Tibial nerve (tissue), 4 donors: ENCODE data around the gene RTF1. TPM values are rescaled to one million over a fixed set of nuclear protein-coding genes. Genes with fewer than 3 reads are reported as not detected.

ENCODE experiments used
- DNase-seq, 2 donors: peaks; one replicate each; pipeline ENCODE4 v3.0.0-alpha.2; 2019; ENCODE audit warnings: low spot score in 2 of 2
- H3K27ac ChIP-seq, 4 donors: fragments of 200-600 bp; sonication (generic) in 3 of 4; one replicate each; pipeline ENCODE4 v1.5.1; 2017 to 2019; ENCODE audit warnings: mild to moderate bottlenecking in 1 of 4
- H3K27me3 ChIP-seq, 2 donors: fragments of 200-600 bp; sonication (generic) in 1 of 2; one replicate each; pipeline versions ENCODE4 v1.5.1 to v1.6.0; 2017 to 2019
- H3K36me3 ChIP-seq, 3 donors: fragments of 200-600 bp; sonication (generic); one replicate each; pipeline ENCODE4 v1.5.1; 2018 to 2019
- H3K4me1 ChIP-seq, 4 donors: fragments of 200-600 bp; sonication (generic) in 3 of 4; one replicate each; pipeline ENCODE4 v1.5.1; 2017 to 2019
- H3K4me3 ChIP-seq, 4 donors: fragments of 200-600 bp; sonication (generic) in 3 of 4; one replicate each; pipeline ENCODE4 v1.5.1; 2017 to 2019; ENCODE audit warnings: mild to moderate bottlenecking in 1 of 4, moderate library complexity in 1 of 4
- H3K9me3 ChIP-seq, 4 donors: fragments of 200-600 bp; sonication (generic) in 3 of 4; one replicate each; pipeline ENCODE4 v1.5.1; 2017 to 2019
- EP300 ChIP-seq, 2 donors: sonication (generic); formaldehyde crosslinking; IDR thresholded peaks; one replicate each; pipeline ENCODE4 v1.6.1; 2017; ENCODE audit warnings: antibody characterized with exemption in 2 of 2, mild to moderate bottlenecking in 1 of 2
- POLR2A ChIP-seq, 2 donors: fragments of 450-650 bp; IDR thresholded peaks; one replicate each; pipeline ENCODE4 v1.6.1; 2017; ENCODE audit warnings: antibody characterized with exemption in 2 of 2, mild to moderate bottlenecking in 2 of 2, moderate library complexity in 2 of 2
- WGBS, 2 donors: methylation state at CpG; one replicate each; pipeline ENCODE4 v1.1.5; 2018; 5-methylcytosine and 5-hydroxymethylcytosine counted together
- total RNA-seq, 4 donors: library from RNA; depleted of rRNA; stranded (reverse); fragments of >200 nt; gene quantifications; one replicate each; pipeline ENCODE4 v1.1.0, GENCODE V29; 2016
- TF ChIP-seq, protein P1 (sequence below), 5 experiments: fragments of 200-600 bp in 3 of 5; fragments of 450-650 bp in 2 of 5; sonication (generic) in 3 of 5; IDR thresholded peaks; one replicate each; pipeline ENCODE4 v1.5.1; 2016 to 2019; ENCODE audit warnings: antibody characterized with exemption in 5 of 5, mild to moderate bottlenecking in 3 of 5, moderate library complexity in 2 of 5

The RTF1 gene
- total RNA-seq, 4 donors from 2014 or later = 22.2 to 72.6 (median 29.0) TPM

DNA sequence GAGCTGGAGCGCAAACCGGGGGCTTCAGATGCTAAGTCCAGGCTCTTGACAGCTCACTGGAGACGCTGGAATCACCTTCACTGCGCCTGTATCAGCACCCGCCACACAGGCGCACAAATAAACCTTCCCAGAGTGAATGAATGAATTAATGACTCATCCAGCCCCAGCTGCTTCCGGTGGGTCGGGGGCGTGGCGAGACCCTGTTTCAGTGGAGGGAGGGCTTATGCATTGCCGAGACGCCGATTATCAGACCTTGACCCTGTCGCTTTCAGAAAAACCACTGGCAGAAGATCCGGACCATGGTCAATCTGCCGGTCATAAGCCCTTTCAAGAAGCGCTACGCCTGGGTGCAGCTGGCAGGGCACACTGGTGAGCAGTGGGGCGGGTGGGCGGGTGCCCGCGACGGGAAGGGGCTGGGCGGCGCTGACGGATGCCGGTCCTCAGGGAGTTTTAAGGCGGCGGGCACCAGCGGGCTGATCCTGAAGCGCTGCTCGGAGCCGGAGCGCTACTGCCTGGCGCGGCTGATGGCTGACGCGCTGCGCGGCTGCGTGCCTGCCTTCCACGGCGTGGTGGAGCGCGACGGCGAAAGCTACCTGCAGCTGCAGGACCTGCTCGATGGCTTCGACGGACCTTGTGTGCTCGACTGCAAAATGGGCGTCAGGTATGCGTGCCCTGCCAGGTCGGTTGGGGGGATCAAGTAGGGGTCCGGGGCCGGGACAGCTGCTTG, 84.5 kb downstream of the RTF1 start:
- no peak overlapping the region for H3K27ac ChIP-seq
- no peak for TF ChIP-seq POLR2A (IDR thresholded peaks at IDR 0.05)
- TF ChIP-seq EP300 (IDR thresholded peaks at IDR 0.05) = no peak
- TF ChIP-seq, protein P1, sequence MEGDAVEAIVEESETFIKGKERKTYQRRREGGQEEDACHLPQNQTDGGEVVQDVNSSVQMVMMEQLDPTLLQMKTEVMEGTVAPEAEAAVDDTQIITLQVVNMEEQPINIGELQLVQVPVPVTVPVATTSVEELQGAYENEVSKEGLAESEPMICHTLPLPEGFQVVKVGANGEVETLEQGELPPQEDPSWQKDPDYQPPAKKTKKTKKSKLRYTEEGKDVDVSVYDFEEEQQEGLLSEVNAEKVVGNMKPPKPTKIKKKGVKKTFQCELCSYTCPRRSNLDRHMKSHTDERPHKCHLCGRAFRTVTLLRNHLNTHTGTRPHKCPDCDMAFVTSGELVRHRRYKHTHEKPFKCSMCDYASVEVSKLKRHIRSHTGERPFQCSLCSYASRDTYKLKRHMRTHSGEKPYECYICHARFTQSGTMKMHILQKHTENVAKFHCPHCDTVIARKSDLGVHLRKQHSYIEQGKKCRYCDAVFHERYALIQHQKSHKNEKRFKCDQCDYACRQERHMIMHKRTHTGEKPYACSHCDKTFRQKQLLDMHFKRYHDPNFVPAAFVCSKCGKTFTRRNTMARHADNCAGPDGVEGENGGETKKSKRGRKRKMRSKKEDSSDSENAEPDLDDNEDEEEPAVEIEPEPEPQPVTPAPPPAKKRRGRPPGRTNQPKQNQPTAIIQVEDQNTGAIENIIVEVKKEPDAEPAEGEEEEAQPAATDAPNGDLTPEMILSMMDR (IDR thresholded peaks at IDR 0.05) = no peak
- H3K4me1 ChIP-seq = peaks cover 0 to 22% (median 17%) of the 10 kb centered on the region in 4 donors
- peaks cover 0 to 87% of the 10 kb centered on the region in 2 donors for H3K27me3 ChIP-seq
- H3K36me3 ChIP-seq = no peaks in the 10 kb centered on the region
- H3K9me3 ChIP-seq = no peaks in the 10 kb centered on the region
- DNase-seq = no peak
- WGBS, 2 donors = 6 to 12% methylated on average over 27 to 45 of the region's 56 CpGs
- H3K4me3 ChIP-seq = peak overlapping the region in 3 of 4 donors; percentile 12 to 22 (median 15)

DNA sequence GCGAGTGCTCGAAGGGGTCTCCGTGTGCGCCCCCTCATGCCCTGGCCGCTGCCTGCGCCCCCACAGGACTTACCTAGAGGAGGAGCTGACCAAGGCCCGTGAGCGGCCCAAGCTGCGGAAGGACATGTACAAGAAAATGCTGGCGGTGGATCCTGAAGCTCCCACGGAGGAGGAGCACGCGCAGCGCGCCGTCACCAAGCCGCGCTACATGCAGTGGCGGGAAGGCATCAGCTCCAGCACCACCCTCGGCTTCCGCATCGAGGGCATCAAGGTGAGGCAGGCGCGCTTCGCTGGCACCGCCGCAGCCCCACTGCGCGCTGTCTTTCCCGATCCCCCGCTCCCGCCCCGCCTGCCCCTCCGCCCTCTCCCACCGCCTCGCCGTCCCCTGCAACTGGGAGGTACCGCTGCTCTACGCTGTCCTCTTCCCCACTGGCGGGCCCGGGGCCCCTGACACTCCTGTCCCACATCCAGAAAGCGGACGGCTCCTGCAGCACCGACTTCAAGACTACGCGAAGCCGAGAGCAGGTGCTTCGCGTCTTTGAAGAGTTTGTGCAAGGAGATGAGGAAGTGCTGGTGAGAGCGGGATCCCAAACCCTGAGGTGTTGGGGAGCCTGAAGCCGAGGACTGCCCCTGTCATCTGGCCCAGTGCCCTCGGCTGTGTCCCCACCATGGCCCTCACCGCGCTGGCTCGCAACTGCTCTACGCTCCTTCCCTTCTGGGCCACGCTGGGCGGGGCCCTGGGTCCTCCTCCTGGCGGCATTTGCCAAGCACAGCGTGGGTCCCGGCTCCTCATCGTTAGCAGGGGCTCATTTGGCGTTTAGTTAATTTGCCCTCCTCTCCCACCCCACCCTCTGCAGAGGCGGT, 85.3 kb downstream of the RTF1 start:
- Histone ChIP-seq H3K4me3 (peak overlapping the region in 3 of 4 donors; percentile 12 to 22 (median 15)), H3K27ac (no peak overlapping the region), H3K36me3 (no peaks in the 10 kb centered on the region), H3K27me3 (peaks cover 0 to 80% of the 10 kb centered on the region in 2 donors), H3K9me3 (no peaks in the 10 kb centered on the region), H3K4me1 (peaks cover 0 to 22% (median 17%) of the 10 kb centered on the region in 4 donors)
- TF ChIP-seq, protein P1 (IDR thresholded peaks at IDR 0.05) = no peak
- TF ChIP-seq EP300 (IDR thresholded peaks at IDR 0.05) = no peak
- whole genome bisulfite sequencing, 2 donors = 2 to 9% methylated on average over 46 to 49 of the region's 64 CpGs
- DNase-seq = no peak

DNA sequence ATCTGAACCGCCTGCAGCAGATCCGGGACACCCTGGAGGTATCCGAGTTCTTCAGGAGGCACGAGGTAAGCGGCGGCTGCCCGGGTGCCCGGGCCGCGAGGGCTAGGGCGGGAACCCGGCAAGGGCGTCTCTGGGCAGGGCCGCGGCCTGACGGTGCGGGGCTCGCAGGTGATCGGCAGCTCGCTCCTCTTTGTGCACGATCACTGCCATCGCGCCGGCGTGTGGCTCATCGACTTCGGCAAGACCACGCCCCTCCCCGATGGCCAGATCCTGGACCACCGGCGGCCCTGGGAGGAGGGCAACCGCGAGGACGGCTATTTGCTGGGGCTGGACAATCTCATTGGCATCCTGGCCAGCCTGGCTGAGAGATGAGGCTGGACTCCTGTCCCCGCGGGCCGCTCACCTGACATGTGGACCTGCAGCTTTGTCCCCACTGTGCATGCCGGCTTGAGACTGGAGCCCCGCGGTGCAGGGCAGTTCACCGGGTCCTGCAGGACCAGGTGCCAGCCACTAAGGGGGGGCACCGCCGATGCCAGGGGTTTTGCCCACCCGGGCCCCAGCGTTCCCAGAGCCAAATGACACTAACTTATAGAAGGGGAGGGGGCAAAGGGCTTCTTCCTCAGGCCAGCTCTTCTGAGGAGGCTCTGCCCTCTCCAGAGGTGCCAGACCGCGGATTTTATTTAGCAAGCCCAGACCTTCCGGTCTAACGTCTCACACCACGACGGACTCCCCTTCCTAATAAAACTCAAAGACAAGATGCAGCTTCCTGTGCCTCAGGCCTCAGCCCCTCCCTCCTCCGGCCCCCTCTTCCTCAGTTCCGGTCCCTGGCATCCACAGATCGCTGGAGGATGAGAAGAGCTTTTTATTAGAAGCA, 86.1 kb downstream of the RTF1 start:
- 17 to 21% methylated on average over 23 to 54 of the region's 54 CpGs for WGBS, 2 donors
- no peak for DNase-seq
- H3K27me3 ChIP-seq = peaks cover 0 to 75% of the 10 kb centered on the region in 2 donors
- no peaks in the 10 kb centered on the region for H3K9me3 ChIP-seq
- H3K4me1 ChIP-seq = peaks cover 0 to 22% (median 17%) of the 10 kb centered on the region in 4 donors
- no peak overlapping the region for H3K27ac ChIP-seq
- TF ChIP-seq EP300 (IDR thresholded peaks at IDR 0.05) (no peak), POLR2A (IDR thresholded peaks at IDR 0.05) (no peak)
- H3K36me3 ChIP-seq = no peaks in the 10 kb centered on the region
- peak overlapping the region in 2 of 4 donors; percentile 9 to 22 for H3K4me3 ChIP-seq

DNA sequence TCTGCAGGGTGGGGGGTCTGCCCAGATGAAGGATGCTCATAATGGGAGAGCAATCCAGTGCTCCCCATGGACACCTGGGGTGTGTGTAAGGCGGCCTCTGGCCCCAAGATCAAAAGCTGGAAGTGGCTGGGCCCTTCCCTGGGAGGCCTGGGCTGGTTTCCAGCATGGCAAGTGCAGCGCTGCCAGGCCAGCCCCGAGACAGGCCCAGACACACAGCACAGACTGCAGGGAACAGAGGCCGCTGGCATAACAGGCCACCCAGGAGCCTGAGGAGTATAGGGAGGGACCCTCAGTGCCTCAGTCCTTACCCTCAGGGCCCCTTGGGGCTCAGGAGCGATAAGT, 86.7 kb downstream of the RTF1 start:
- H3K27me3 ChIP-seq = peaks cover 0 to 75% of the 10 kb centered on the region in 2 donors
- 85% methylated on average over 4 of the region's 5 CpGs; no CpG with 5 or more reads in 1 of the 2 donors for WGBS, 2 donors
- H3K4me1 ChIP-seq = peaks cover 0 to 22% (median 17%) of the 10 kb centered on the region in 4 donors
- no peak overlapping the region for H3K4me3 ChIP-seq
- TF ChIP-seq, protein P1 (IDR thresholded peaks at IDR 0.05) = no peak
- TF ChIP-seq POLR2A (IDR thresholded peaks at IDR 0.05) (no peak), EP300 (IDR thresholded peaks at IDR 0.05) (no peak)
- H3K36me3 ChIP-seq = no peaks in the 10 kb centered on the region
- H3K9me3 ChIP-seq = no peaks in the 10 kb centered on the region
- DNase-seq = no peak
- H3K27ac ChIP-seq = no peak overlapping the region
